Omental fat pad (tissue), 4 donors: ENCODE data around the gene DLX3. TPM values are rescaled to one million over a fixed set of nuclear protein-coding genes. Genes with fewer than 3 reads are reported as not detected.

Experiments
- ATAC-seq: fragments of 150-250 bp; one replicate; pipeline ENCODE4 v1.9.1; 2016; ENCODE audit warnings: mild to moderate bottlenecking, moderate library complexity; ENCODE audit not compliant: low FRiP score
- DNase-seq: peaks from one replicate; pipeline ENCODE4 v3.0.0-alpha.2; 2019; ENCODE audit warnings: low spot score
- total RNA-seq, 4 donors: library from RNA; depleted of rRNA; stranded (reverse); fragments of >200 nt; gene quantifications; one replicate each; pipeline ENCODE4 v1.1.0, GENCODE V29; 2016
- TF ChIP-seq, protein P1 (sequence below), 3 donors: fragments of 450-650 bp; IDR thresholded peaks; one replicate each; pipeline ENCODE4 v1.5.1; 2016 to 2017; ENCODE audit warnings: antibody characterized with exemption in 3 of 3, mild to moderate bottlenecking in 3 of 3, moderate library complexity in 2 of 3

DLX3 gene
- total RNA-seq, 4 donors from 2014 or later = 0.28 TPM; not detected in 3

DNA sequence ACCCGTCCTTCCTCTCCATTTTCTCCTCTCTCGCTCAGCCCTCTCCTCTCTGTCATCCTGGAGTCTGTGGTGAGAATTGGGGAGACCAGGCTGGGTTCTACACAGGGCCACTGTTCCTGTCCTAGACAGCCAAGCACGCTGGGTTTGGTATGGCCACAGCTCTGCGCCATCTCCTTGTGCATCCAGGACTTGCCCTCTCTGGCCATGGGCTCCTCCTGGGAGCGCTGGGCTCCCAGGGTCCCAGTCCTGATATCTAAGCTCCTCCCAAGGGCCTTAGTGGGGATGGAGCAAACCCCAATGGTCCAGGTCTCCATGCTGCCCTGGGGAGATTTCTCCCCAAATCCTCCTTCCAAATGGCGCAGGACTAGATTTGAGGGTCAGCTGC lies 33.7 kb upstream of the DLX3 start:
- no peak for ATAC-seq
- no peak for DNase-seq
- TF ChIP-seq, protein P1, sequence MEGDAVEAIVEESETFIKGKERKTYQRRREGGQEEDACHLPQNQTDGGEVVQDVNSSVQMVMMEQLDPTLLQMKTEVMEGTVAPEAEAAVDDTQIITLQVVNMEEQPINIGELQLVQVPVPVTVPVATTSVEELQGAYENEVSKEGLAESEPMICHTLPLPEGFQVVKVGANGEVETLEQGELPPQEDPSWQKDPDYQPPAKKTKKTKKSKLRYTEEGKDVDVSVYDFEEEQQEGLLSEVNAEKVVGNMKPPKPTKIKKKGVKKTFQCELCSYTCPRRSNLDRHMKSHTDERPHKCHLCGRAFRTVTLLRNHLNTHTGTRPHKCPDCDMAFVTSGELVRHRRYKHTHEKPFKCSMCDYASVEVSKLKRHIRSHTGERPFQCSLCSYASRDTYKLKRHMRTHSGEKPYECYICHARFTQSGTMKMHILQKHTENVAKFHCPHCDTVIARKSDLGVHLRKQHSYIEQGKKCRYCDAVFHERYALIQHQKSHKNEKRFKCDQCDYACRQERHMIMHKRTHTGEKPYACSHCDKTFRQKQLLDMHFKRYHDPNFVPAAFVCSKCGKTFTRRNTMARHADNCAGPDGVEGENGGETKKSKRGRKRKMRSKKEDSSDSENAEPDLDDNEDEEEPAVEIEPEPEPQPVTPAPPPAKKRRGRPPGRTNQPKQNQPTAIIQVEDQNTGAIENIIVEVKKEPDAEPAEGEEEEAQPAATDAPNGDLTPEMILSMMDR (IDR thresholded peaks at IDR 0.05) = no peak

DNA sequence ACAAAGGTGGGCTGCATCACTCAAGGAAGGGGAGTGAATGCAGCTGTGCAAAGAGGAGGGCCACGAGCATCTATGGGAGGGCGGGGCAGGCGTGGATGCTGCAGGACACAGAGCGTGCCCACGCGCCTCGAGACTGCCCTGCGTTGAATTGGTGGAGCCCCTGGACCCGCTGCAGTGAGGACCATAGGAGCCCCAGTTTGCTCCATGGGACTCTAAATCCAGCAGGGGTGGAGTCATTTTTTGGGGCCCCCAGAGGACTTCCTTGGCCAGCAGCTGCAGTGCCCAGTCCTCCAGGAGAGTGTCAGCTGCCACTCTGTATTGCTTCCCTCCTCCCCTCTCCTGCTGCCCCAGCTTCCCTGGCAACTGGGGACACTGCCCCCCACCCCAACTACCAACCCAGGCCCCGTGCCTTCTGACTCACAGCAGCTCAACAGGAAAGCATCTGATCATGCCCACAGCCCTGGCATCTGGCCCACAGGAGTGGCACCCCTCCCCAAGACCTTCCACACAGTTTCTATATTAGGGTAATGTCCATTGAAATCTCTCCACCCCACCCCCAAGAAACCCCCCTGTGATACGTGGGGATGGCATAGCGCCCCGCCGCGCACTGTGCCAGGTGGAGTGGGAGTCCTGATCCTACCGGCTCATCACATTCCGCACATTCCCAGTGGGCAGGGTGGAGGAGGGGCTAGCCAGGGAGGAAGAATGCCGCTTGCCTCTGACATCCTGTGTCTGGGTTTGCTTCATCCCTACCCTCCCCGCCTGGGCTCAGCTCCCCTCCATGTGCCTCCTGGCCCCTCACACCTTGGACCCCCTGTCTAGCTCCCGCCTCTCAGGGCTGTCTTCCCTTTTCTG lies 33.1 kb upstream of the DLX3 start:
- DNase-seq = peak; percentile 45
- TF ChIP-seq, protein P1 (IDR thresholded peaks at IDR 0.05) = no peak
- peak; percentile 86 for ATAC-seq

- DNase-seq = peak; percentile 48
- peak; percentile 91 for ATAC-seq
- TF ChIP-seq, protein P1 (IDR thresholded peaks at IDR 0.05) = no peak
Observed at GRCh38 chr17:50027172-50027880, 32.3 kb upstream of the DLX3 start.

DNA sequence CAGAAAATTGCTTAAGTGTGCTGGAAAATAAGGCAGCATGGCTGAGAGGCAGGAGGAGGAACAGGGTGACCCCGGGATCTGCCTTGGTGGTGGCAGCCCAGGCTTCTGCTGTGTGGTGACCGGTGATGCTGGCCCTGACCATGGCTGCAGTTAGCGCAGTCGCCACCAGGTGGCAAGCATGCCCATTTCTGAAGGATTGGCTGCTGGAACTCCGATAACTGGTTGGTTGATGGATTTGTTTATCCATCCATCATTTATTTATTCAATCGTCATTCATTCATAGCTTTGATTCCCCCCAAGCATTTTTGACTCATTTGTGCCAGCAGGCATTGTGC lies 31.8 kb upstream of the DLX3 start:
- peak; percentile 96 for DNase-seq
- TF ChIP-seq, protein P1 (IDR thresholded peaks at IDR 0.05) = peak in 2 of 3 donors; percentile 88 to 96
- ATAC-seq = peak; percentile 49

- TF ChIP-seq, protein P1 (IDR thresholded peaks at IDR 0.05) = no peak
- no peak for ATAC-seq
- DNase-seq = no peak
Observed at GRCh38 chr17:50026046-50026675, 31.1 kb upstream of the DLX3 start.

- ATAC-seq (no peak), DNase-seq (no peak)
- TF ChIP-seq, protein P1 (IDR thresholded peaks at IDR 0.05) = no peak
Observed at GRCh38 chr17:50024808-50025207, 29.8 kb upstream of the DLX3 start.
